ENCODE results near the gene NBPF8.
"Not testable (repeated sequence)": the region's sequence is repeated elsewhere in the genome, so short reads cannot be mapped to it uniquely, and the experiment has no call there.

GRCh38 chr1:120425063-120425462, 10.2 kb downstream of the NBPF8 start:
- TF ChIP-seq, protein P1, sequence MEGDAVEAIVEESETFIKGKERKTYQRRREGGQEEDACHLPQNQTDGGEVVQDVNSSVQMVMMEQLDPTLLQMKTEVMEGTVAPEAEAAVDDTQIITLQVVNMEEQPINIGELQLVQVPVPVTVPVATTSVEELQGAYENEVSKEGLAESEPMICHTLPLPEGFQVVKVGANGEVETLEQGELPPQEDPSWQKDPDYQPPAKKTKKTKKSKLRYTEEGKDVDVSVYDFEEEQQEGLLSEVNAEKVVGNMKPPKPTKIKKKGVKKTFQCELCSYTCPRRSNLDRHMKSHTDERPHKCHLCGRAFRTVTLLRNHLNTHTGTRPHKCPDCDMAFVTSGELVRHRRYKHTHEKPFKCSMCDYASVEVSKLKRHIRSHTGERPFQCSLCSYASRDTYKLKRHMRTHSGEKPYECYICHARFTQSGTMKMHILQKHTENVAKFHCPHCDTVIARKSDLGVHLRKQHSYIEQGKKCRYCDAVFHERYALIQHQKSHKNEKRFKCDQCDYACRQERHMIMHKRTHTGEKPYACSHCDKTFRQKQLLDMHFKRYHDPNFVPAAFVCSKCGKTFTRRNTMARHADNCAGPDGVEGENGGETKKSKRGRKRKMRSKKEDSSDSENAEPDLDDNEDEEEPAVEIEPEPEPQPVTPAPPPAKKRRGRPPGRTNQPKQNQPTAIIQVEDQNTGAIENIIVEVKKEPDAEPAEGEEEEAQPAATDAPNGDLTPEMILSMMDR (IDR thresholded peaks at IDR 0.05; ENCODE audit: extremely low read depth in 1 of 2, insufficient read depth in 1 of 2, low read depth in 1 of 2, low read length in 2 of 2) = not testable (repeated sequence)
- TF ChIP-seq EZH2 (IDR thresholded peaks at IDR 0.05; ENCODE audit: borderline replicate concordance, low read depth, low read length, severe bottlenecking); POLR2AphosphoS5 (IDR thresholded peaks at IDR 0.05; ENCODE audit: insufficient read depth, low read depth, low read length); POLR2A (IDR thresholded peaks at IDR 0.05; ENCODE audit: low read depth, low read length): not testable (repeated sequence)
